IMR-90 (cell line): Measurements from ENCODE around the gene TTC16. TPM values are rescaled to one million over a fixed set of nuclear protein-coding genes. Genes with fewer than 3 reads are reported as not detected.

ENCODE experiments used
- ATAC-seq: fragments of 200-7000 bp; cut with Tn5 transposase; 2 replicates; pipeline ENCODE4 v1.9.1; 2020; ENCODE audit warnings: low read depth, mild to moderate bottlenecking, moderate library complexity
- BruUV-seq: library from RNA; stranded (reverse); fragments of 400-500 nt; replicated peaks from 2 replicates; lab custom pipeline; 2021; lab: Mats Ljungman, UMichigan
- CTCF ChIA-PET: fragments of 300-600 bp; formaldehyde crosslinking; extraction: SDS; loops from one replicate; lab custom pipeline; 2021; ENCODE audit warnings: antibody characterized with exemption; lab: Yijun Ruan, JAX
- POLR2A ChIA-PET: fragments of 300-600 bp; sonication (Branson Sonifier 250); formaldehyde crosslinking; loops from one replicate; lab custom pipeline; 2022; ENCODE audit warnings: antibody characterized with exemption; ENCODE audit not compliant: unreplicated experiment; lab: Charles Lee
- DNase-seq: peaks from one replicate; pipeline ENCODE4 v3.0.0; 2013
- H2AFZ ChIP-seq: replicated peaks from 2 replicates; pipeline ENCODE3; 2013; ENCODE audit warnings: low read length, mild to moderate bottlenecking; ENCODE audit not compliant: poor library complexity
- H2AK5ac ChIP-seq: 2 replicates; pipeline ENCODE4 v1.6.1; 2013; ENCODE audit warnings: low read depth, low read length, inconsistent platforms
- H2AK9ac ChIP-seq: replicated peaks from 2 replicates; pipeline ENCODE3; 2013; ENCODE audit warnings: mild to moderate bottlenecking, low read depth, low read length, moderate library complexity; ENCODE audit not compliant: poor library complexity
- H2BK120ac ChIP-seq: 2 replicates; pipeline ENCODE4 v1.6.1; 2013; ENCODE audit warnings: low read depth, low read length, inconsistent platforms
- H2BK15ac ChIP-seq: 3 replicates; pipeline ENCODE4 v1.6.1; 2013; ENCODE audit warnings: low read depth, low read length, inconsistent platforms
- H2BK20ac ChIP-seq: 2 replicates; pipeline ENCODE4 v1.6.1; 2013; ENCODE audit warnings: low read depth, mild to moderate bottlenecking, inconsistent platforms, low read length, moderate library complexity
- H2BK5ac ChIP-seq: 2 replicates; pipeline ENCODE4 v1.6.1; 2013; ENCODE audit warnings: mild to moderate bottlenecking, low read depth, low read length, inconsistent platforms; ENCODE audit not compliant: poor library complexity, severe bottlenecking
- H3K14ac ChIP-seq: replicated peaks from 2 replicates; pipeline ENCODE4 v1.6.1; 2013; ENCODE audit warnings: low read depth, low read length, inconsistent platforms
- H3K18ac ChIP-seq: 2 replicates; pipeline ENCODE4 v1.6.1; 2013; ENCODE audit warnings: low read depth, low read length, control low read depth
- H3K23ac ChIP-seq: 2 replicates; pipeline ENCODE4 v1.6.1; 2013; ENCODE audit warnings: low read depth, low read length, inconsistent platforms
- H3K27ac ChIP-seq: 2 replicates; pipeline ENCODE4 v1.5.1; 2013; ENCODE audit warnings: mild to moderate bottlenecking, control low read depth, low read length; ENCODE audit not compliant: insufficient read depth
- H3K27me3 ChIP-seq: 2 replicates; pipeline ENCODE4 v1.6.1; 2013; ENCODE audit warnings: low read length; ENCODE audit not compliant: control insufficient read depth, insufficient read depth
- H3K36me3 ChIP-seq: 2 replicates; pipeline ENCODE4 v1.6.1; 2013; ENCODE audit warnings: low read length, mixed read lengths; ENCODE audit not compliant: control insufficient read depth, insufficient read depth
- H3K4ac ChIP-seq: 2 replicates; pipeline ENCODE4 v1.6.1; 2013; ENCODE audit warnings: low read depth, low read length, inconsistent platforms
- H3K4me1 ChIP-seq: 2 replicates; pipeline ENCODE4 v1.6.1; 2013; ENCODE audit warnings: low read length, mixed read lengths; ENCODE audit not compliant: control insufficient read depth, insufficient read depth
- H3K4me2 ChIP-seq: 2 replicates; pipeline ENCODE4 v1.6.1; 2013; ENCODE audit warnings: low read depth, mild to moderate bottlenecking, control low read depth, low read length, moderate library complexity
- H3K4me3 ChIP-seq: 2 replicates; pipeline ENCODE4 v1.5.1; 2013; ENCODE audit warnings: low read depth, mild to moderate bottlenecking, control low read depth, low read length, moderate library complexity; ENCODE audit not compliant: insufficient read depth
- H3K56ac ChIP-seq: 2 replicates; pipeline ENCODE4 v1.6.1; 2013; ENCODE audit warnings: low read length, inconsistent platforms; ENCODE audit not compliant: insufficient read depth; ENCODE audit errors: extremely low read depth
- H3K79me1 ChIP-seq, 2 experiments: 2 replicates each; pipeline ENCODE4 v1.6.1; 2013; ENCODE audit warnings: low read length in 2 of 2, inconsistent platforms in 1 of 2, low read depth in 1 of 2
- H3K9ac ChIP-seq: 2 replicates; pipeline ENCODE4 v1.6.1; 2013; ENCODE audit warnings: low read depth, low read length, control low read depth
- H3K9me1 ChIP-seq: 2 replicates; pipeline ENCODE4 v1.6.1; 2013; ENCODE audit warnings: low read length, inconsistent platforms; ENCODE audit not compliant: insufficient read depth
- H3K9me3 ChIP-seq: 2 replicates; pipeline ENCODE4 v1.6.1; 2013; ENCODE audit warnings: low read length; ENCODE audit not compliant: control insufficient read depth, insufficient read depth
- H4K20me1 ChIP-seq: 2 replicates; pipeline ENCODE4 v1.6.1; 2013; ENCODE audit warnings: low read length, inconsistent platforms; ENCODE audit not compliant: insufficient read depth
- H4K5ac ChIP-seq: 2 replicates; pipeline ENCODE4 v1.6.1; 2013; ENCODE audit warnings: mild to moderate bottlenecking, low read depth, low read length, control low read depth
- H4K8ac ChIP-seq, 2 experiments: 2 replicates each; pipeline ENCODE4 v1.6.1; 2013; ENCODE audit warnings: low read depth in 2 of 2, low read length in 2 of 2, control low read depth in 1 of 2, inconsistent platforms in 1 of 2
- H4K91ac ChIP-seq: 2 replicates; pipeline ENCODE4 v1.6.1; 2013; ENCODE audit warnings: low read depth, low read length, inconsistent platforms; ENCODE audit not compliant: insufficient read depth
- MXI1 ChIP-seq: IDR thresholded peaks from 2 replicates; pipeline ENCODE4 v1.6.1; 2012; ENCODE audit warnings: low read depth, mild to moderate bottlenecking, low read length, moderate library complexity, borderline replicate concordance
- WGBS, 2 experiments: methylation state at CpG; one replicate each; pipeline versions ENCODE4 v1.1.5 to v1.1.7; 2013; ENCODE audit warnings: missing lambda C conversion rate in 2 of 2; ENCODE audit not compliant: insufficient read length in 1 of 2; ENCODE audit errors: extremely low coverage in 2 of 2; 5-methylcytosine and 5-hydroxymethylcytosine counted together
- dilution Hi-C: fragments of 300-500 bp; cut with HindIII; formaldehyde crosslinking; loops from one replicate; pipeline ENCODE4 v1.14.3; 2018; ENCODE audit warnings: low sequenced_read_pairs; ENCODE audit not compliant: unreplicated experiment
- in situ Hi-C: fragments of 300-500 bp; cut with MboI; formaldehyde crosslinking; loops from 3 replicates; pipeline ENCODE4 v1.14.3; 2019; ENCODE audit warnings: low sequenced_read_pairs, inconsistent platforms, mixed read lengths
- intact Hi-C: fragments of 100-400 bp; cut with micrococcal nuclease; formaldehyde crosslinking; loops from 2 replicates; pipeline ENCODE4 v1.10.0; 2022
- polyA plus RNA-seq, 3 experiments: library from polyadenylated mRNA; depleted of rRNA; stranded (reverse); fragments of >200 nt; gene quantifications; 2 replicates each; pipeline ENCODE4 v1.2.3, GENCODE V29; 2012; ENCODE audit warnings: low replicate concordance in 1 of 3
- total RNA-seq: library from RNA; depleted of rRNA; stranded (reverse); fragments of >200 nt; gene quantifications from 2 replicates; pipeline ENCODE4 v1.2.3, GENCODE V29; 2012

Gene TTC16
- total and polyA plus RNA-seq, 2 of the 4 experiments (the other 2 are of a cell fraction) = 0.02 TPM; not detected in 1

DNA sequence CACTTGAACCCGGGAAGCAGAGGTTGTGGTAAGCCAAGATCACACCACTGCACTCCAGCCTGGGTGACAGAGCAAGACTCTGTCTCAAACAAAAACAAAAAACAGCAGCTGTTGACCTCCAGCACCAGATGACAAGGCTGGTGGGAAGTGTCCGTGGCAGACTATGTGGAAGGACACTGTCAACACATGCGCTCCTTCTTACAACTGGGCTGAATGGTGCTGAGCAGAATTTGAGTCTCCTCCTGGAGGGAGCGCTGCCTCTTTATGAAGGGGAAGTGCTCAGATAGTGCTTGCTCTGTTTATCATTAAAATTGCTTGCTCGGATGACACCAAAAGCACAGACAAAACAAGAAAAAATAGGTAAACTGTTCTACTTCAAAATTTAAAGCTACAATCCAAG, 18.3 kb upstream of the TTC16 start:
- no peak overlapping the region for H3K27ac ChIP-seq
- DNase-seq (no peak), ATAC-seq (no peak)
- H2BK20ac ChIP-seq = no peak overlapping the region
- no peaks in the 10 kb centered on the region for H3K9me3 ChIP-seq
- intact Hi-C loops = no loop called here
- H2BK120ac ChIP-seq = no peak overlapping the region
- H2BK5ac ChIP-seq = no peak overlapping the region
- H2AK9ac ChIP-seq = no peak overlapping the region
- no peak overlapping the region for H4K5ac ChIP-seq
- dilution Hi-C loops = no loop called here
- H3K79me1 ChIP-seq = no peaks in the 10 kb centered on the region
- H3K36me3 ChIP-seq = 0 out of 2 replicates have a peak, but pooled peaks cover 2% of the 10 kb centered on the region
- H2BK15ac ChIP-seq = no peak overlapping the region
- in situ Hi-C loops = no loop called here
- H4K91ac ChIP-seq = no peak overlapping the region
- H3K56ac ChIP-seq = no peak overlapping the region
- no peaks in the 10 kb centered on the region for H3K27me3 ChIP-seq
- no peak overlapping the region for H3K23ac ChIP-seq
- WGBS, 2 experiments = 60% methylated on average over 1 of the region's 5 CpGs; no CpG with 5 or more reads in 1 of the 2 experiments
- no peaks in the 10 kb centered on the region for H3K4me1 ChIP-seq
- no peak overlapping the region for H2AFZ ChIP-seq
- no peaks in the 10 kb centered on the region for H4K20me1 ChIP-seq
- H3K4me3 ChIP-seq = no peak overlapping the region
- POLR2A ChIA-PET = no interaction called here
- H3K9me1 ChIP-seq = peaks cover 3% of the 10 kb centered on the region
- no peak for TF ChIP-seq MXI1
- no peak overlapping the region for H4K8ac ChIP-seq
- no peak overlapping the region for H3K9ac ChIP-seq
- no peak overlapping the region for H2AK5ac ChIP-seq
- H3K4me2 ChIP-seq = no peak overlapping the region
- H3K18ac ChIP-seq = no peak overlapping the region
- H3K4ac ChIP-seq = no peak overlapping the region
- CTCF ChIA-PET = no interaction called here
- no TSS peak for BruUV-seq
- H3K14ac ChIP-seq = no peak overlapping the region
